Activated CD4-positive, alpha-beta T cell treated with anti-CD3 and anti-CD28 coated beads, Interleukin-2, amount 50 U/mL, for 16 hours (primary cell): ENCODE results near the gene LHFPL3.
"Not testable (repeated sequence)": the region's sequence is repeated elsewhere in the genome, so short reads cannot be mapped to it uniquely, and the experiment has no call there.

Experiments used
- DNase-seq: peaks from one replicate; pipeline ENCODE4 v3.0.0-alpha.2; 2020

The LHFPL3 gene

GRCh38 chr7:104625956-104626355, 297.6 kb downstream of the LHFPL3 start:
- no peak for DNase-seq

GRCh38 chr7:104627516-104627915, 299.1 kb downstream of the LHFPL3 start:
- DNase-seq = peak; percentile 10

- no peak for DNase-seq
Observed at GRCh38 chr7:104628017-104628416, 299.6 kb downstream of the LHFPL3 start.

- no peak for DNase-seq
Observed at GRCh38 chr7:104629408-104629807, 301.0 kb downstream of the LHFPL3 start.

- no peak for DNase-seq
Observed at GRCh38 chr7:104640506-104640905, 312.1 kb downstream of the LHFPL3 start.

- DNase-seq = no peak
Observed at GRCh38 chr7:104642560-104642959, 314.2 kb downstream of the LHFPL3 start.

- DNase-seq = no peak
Observed at GRCh38 chr7:104643587-104644217, 315.3 kb downstream of the LHFPL3 start.

GRCh38 chr7:104650991-104651640, 322.7 kb downstream of the LHFPL3 start:
- DNase-seq = no peak

- no peak for DNase-seq
Observed at GRCh38 chr7:104652434-104652833, 324.0 kb downstream of the LHFPL3 start.

- no peak for DNase-seq
Observed at GRCh38 chr7:104652865-104653264, 324.5 kb downstream of the LHFPL3 start.

GRCh38 chr7:104653825-104654401, 325.5 kb downstream of the LHFPL3 start:
- no peak for DNase-seq

GRCh38 chr7:104655592-104655991, 327.2 kb downstream of the LHFPL3 start:
- no peak for DNase-seq

GRCh38 chr7:104656467-104656866, 328.1 kb downstream of the LHFPL3 start:
- DNase-seq = no peak

- no peak for DNase-seq
Observed at GRCh38 chr7:104657134-104657533, 328.7 kb downstream of the LHFPL3 start.

- no peak for DNase-seq
Observed at GRCh38 chr7:104661575-104661974, 333.2 kb downstream of the LHFPL3 start.

- DNase-seq = no peak
Observed at GRCh38 chr7:104664648-104665047, 336.2 kb downstream of the LHFPL3 start.

GRCh38 chr7:104677587-104677986, 349.2 kb downstream of the LHFPL3 start:
- DNase-seq = no peak

- no peak for DNase-seq
Observed at GRCh38 chr7:104679085-104679484, 350.7 kb downstream of the LHFPL3 start.

- DNase-seq = no peak
Observed at GRCh38 chr7:104686286-104686685, 357.9 kb downstream of the LHFPL3 start.

GRCh38 chr7:104694710-104695109, 366.3 kb downstream of the LHFPL3 start:
- no peak for DNase-seq

- DNase-seq = no peak
Observed at GRCh38 chr7:104695563-104695962, 367.2 kb downstream of the LHFPL3 start.

- DNase-seq = no peak
Observed at GRCh38 chr7:104700336-104700735, 371.9 kb downstream of the LHFPL3 start.

- not testable (repeated sequence) for DNase-seq
Observed at GRCh38 chr7:104721027-104721426, 392.6 kb downstream of the LHFPL3 start.

- DNase-seq = no peak
Observed at GRCh38 chr7:104723001-104723400, 394.6 kb downstream of the LHFPL3 start.

GRCh38 chr7:104758504-104758903, 430.1 kb downstream of the LHFPL3 start:
- DNase-seq = no peak
